Measurements from ENCODE around the gene RNU6-7.

Gene RNU6-7

GRCh38 chr14:32201816-32202490, at the start of gene RNU6-7:
RNU6-7 (plus strand) TSS chr14:32202045.
- no peak for DNase-seq

GRCh38 chr14:32166029-32166428, 35.8 kb upstream of the RNU6-7 start:
- no peak for DNase-seq

- DNase-seq = no peak
These were observed 34.9 kb upstream of the RNU6-7 start for GRCh38 chr14:32166924-32167323.

- DNase-seq = no peak
These were observed 33.9 kb upstream of the RNU6-7 start for GRCh38 chr14:32167907-32168306.

- no peak for DNase-seq
These were observed 32.7 kb upstream of the RNU6-7 start for GRCh38 chr14:32169191-32169590.

- no peak for DNase-seq
These were observed 30.4 kb upstream of the RNU6-7 start for GRCh38 chr14:32171469-32171868.

- no peak for DNase-seq
These were observed 18.4 kb upstream of the RNU6-7 start for GRCh38 chr14:32183151-32184058.

GRCh38 chr14:32185097-32185496, 16.7 kb upstream of the RNU6-7 start:
- DNase-seq = no peak

- no peak for DNase-seq
These were observed 15.6 kb upstream of the RNU6-7 start for GRCh38 chr14:32186248-32186647.

GRCh38 chr14:32189811-32190210, 12.0 kb upstream of the RNU6-7 start:
- no peak for DNase-seq

GRCh38 chr14:32190673-32191072, 11.2 kb upstream of the RNU6-7 start:
- no peak for DNase-seq

- no peak for DNase-seq
These were observed 9.0 kb upstream of the RNU6-7 start for GRCh38 chr14:32192712-32193373.

GRCh38 chr14:32193532-32193931, 8.3 kb upstream of the RNU6-7 start:
- no peak for DNase-seq

GRCh38 chr14:32195636-32196035, 6.2 kb upstream of the RNU6-7 start:
- no peak for DNase-seq

GRCh38 chr14:32197919-32198318, 3.9 kb upstream of the RNU6-7 start:
- DNase-seq = no peak

- DNase-seq = peak; percentile 1
These were observed 1.3 kb upstream of the RNU6-7 start for GRCh38 chr14:32200368-32201192.

GRCh38 chr14:32201193-32201815, 541 bp upstream of the RNU6-7 start:
- peak; percentile 75 for DNase-seq

- peak; percentile 0 for DNase-seq
These were observed 699 bp downstream of the RNU6-7 start for GRCh38 chr14:32202491-32202997.

GRCh38 chr14:32202998-32203882, 1.4 kb downstream of the RNU6-7 start, which contains the start of gene RNU6-8:
RNU6-8 (minus strand) TSS chr14:32203269.
- DNase-seq = peak; percentile 89

- peak; percentile 22 for DNase-seq
These were observed 2.1 kb downstream of the RNU6-7 start for GRCh38 chr14:32203928-32204357.

- no peak for DNase-seq
These were observed 3.7 kb downstream of the RNU6-7 start for GRCh38 chr14:32205554-32205953.
